ENCODE data around the gene MRPS27.

The MRPS27 gene

DNA sequence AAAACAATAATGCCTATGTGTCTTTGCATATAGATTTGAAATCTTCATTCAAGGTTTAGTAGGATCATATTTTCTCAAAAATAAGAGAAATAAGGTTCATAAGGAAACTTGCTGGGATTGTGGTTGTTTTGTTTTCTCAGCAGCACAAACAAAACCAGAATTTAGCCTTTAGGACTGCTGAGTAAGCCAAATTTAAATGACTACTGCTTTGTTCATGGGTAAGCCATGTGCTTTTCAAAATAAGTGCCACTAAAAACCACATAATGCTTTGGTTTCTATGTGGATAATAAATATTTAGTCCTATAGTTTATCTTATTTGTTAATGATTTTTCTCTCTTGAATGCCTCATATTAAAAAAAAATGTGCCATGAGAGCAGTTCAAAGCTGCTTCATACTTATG lies 38.9 kb upstream of the MRPS27 start:
- DNase-seq (ENCODE audit: insufficient read length, low spot score) = no peak
- FAIRE-seq = no peak
- TF ChIP-seq POLR2A (IDR thresholded peaks at IDR 0.05; ENCODE audit: low read depth, low read length) (no peak), POU2F2 (IDR thresholded peaks at IDR 0.05; ENCODE audit: low read depth, low read length) (no peak), SPI1 (IDR thresholded peaks at IDR 0.05; ENCODE audit: low read depth, low read length) (no peak)

DNA sequence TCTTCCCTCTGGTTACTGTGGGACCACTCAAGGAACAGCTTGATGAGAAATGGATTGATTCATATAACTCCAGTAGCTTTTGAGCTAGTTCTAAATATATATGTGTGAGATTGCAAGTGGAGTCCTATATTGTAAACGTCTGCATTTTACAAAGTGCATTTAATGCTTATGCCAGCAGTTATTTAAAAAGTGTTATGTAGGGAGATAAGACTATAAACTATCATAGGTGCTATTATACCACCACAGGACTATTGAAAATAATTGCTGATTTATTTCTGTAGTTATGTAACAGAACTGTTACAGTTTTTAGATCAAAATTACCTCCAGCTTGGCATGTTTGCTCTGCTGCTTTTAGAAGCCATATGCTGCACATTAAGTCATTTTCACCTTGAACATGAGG lies 36.3 kb upstream of the MRPS27 start:
- no peak for FAIRE-seq
- TF ChIP-seq TAF1 (IDR thresholded peaks at IDR 0.05; ENCODE audit: low read depth, low read length) = no peak
- TF ChIP-seq PAX5 (IDR thresholded peaks at IDR 0.05; ENCODE audit: insufficient read depth, low read length, severe bottlenecking) = no peak
- no peak for TF ChIP-seq POU2F2 (IDR thresholded peaks at IDR 0.05; ENCODE audit: low read depth, low read length)
- no peak for TF ChIP-seq POLR2A (IDR thresholded peaks at IDR 0.05; ENCODE audit: low read depth, low read length)
- DNase-seq (ENCODE audit: insufficient read length, low spot score) = no peak

DNA sequence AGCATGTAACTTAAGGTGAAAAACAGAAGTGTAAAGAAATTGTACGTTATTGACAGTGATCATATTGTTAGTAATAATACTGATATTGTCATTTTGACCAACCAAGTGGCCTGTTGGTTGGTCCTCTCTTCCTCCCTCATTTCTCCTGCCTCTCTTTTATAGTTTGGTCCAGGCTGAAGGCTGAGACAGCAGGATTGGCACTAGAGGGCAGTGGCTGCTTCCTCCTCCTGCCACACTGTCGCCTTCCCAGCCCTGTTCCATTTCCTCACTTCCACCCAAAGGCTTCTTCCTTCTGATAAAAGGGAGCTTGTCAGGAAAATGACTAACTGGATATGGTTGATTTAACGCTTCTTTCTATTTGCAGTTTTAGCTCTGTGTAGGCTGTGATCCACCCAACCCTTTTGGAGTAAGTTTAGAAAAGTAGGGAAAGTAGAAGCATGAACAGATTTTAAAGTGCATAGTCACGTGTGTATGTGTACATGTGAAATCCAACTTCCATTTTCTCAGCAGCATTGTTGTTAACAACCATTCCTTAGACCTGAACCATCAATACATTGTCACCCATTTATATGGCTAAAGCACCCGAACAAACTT lies 35.8 kb upstream of the MRPS27 start:
- FAIRE-seq (peak; percentile 47), DNase-seq (ENCODE audit: insufficient read length, low spot score) (no peak)
- no peak for TF ChIP-seq POLR2A (IDR thresholded peaks at IDR 0.05; ENCODE audit: low read depth, low read length)

DNA sequence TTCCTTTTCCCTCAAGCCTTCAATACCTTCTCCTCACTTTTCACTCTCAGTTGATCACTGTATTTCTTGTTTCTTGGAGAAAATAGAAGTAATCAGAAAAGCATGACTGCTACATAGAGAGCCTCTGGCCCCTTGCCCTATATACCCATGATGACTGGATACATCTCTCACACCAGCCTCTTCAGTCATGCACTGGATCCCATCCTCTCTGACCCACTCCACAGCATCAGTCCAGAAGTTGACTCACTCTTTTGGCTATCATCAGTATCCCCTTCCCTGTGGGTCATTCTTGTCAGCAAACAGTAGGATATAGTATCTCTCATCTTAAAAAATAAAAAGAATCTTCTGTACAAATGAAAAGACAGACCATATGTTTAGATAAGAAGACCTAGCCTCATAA lies 33.0 kb upstream of the MRPS27 start:
- DNase-seq (ENCODE audit: insufficient read length, low spot score) (no peak), FAIRE-seq (no peak)
- TF ChIP-seq POLR2AphosphoS5 (IDR thresholded peaks at IDR 0.05; ENCODE audit: low read depth, low read length) (no peak), POU2F2 (IDR thresholded peaks at IDR 0.05; ENCODE audit: low read depth, low read length) (no peak), SPI1 (IDR thresholded peaks at IDR 0.05; ENCODE audit: low read depth, low read length) (no peak)

DNA sequence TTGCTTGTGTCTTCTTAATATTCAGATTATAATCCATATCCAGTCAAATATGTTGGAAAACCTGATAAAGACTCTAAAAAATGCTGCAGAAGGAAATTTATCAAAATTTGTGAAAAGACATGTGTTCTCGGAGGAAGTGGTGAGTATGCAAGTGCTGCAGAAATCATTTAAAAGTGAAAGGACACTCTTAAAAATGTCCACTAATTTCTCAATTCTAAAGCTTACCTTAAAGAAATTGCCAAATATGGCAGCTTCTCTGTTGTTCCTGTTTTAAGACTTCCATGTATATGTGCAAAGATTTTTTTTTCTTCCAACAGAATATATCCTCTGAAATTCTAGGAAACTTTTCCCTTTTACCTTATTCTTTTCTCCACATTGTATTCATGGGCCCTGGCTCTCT lies 32.6 kb upstream of the MRPS27 start:
- TF ChIP-seq TAF1 (IDR thresholded peaks at IDR 0.05; ENCODE audit: low read depth, low read length) (no peak), POU2F2 (IDR thresholded peaks at IDR 0.05; ENCODE audit: low read depth, low read length) (no peak)
- no peak for FAIRE-seq
- DNase-seq (ENCODE audit: insufficient read length, low spot score) = no peak

DNA sequence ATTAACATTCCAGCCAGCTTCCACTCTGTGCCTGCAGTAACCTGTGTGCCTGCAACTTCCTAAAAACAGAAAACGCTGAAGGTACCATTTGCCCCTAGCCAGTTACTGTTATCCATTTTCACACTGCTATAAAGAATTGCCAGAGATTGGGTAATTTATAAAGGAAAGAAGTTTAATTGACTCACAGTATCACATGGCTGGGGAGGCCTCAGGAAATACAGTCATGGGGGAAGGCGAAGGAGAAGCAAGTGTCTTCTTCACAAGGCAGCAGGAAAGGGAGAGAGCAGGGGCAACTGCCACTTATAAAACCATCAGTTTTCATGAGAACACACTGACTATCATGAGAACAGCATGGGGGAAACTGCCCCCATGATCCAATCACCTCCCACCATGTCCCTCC lies 31.3 kb upstream of the MRPS27 start:
- no peak for TF ChIP-seq POU2F2 (IDR thresholded peaks at IDR 0.05; ENCODE audit: low read depth, low read length)
- no peak for TF ChIP-seq TAF1 (IDR thresholded peaks at IDR 0.05; ENCODE audit: low read depth, low read length)
- no peak for TF ChIP-seq POLR2AphosphoS5 (IDR thresholded peaks at IDR 0.05; ENCODE audit: low read depth, low read length)
- no peak for TF ChIP-seq SPI1 (IDR thresholded peaks at IDR 0.05; ENCODE audit: low read depth, low read length)

DNA sequence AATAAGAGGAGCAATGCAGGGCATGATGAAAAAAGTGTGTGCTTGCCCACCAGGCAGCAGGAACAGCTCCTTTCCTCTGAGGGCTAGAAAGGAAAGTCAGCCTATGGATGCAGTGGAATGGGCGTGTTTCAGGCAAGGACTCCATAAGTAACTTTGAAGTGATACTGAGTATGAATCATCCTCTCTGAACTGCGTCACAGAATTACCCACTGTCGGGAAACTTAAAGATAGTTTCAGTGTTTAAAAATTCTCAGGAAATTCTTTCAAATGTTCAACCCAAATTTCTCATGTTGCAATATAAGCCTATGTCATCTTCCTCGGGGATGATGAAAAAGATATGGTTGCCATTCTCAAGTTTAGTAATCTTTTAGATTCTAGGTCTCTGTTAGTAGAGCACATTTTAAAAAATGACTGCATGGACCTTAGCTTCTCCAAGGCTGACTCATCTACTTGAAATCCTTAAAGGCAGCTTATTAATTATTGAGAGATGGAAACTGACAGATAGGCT lies 27.8 kb upstream of the MRPS27 start:
- no peak for FAIRE-seq
- no peak for TF ChIP-seq POLR2AphosphoS5 (IDR thresholded peaks at IDR 0.05; ENCODE audit: low read depth, low read length)
- no peak for TF ChIP-seq PAX5 (IDR thresholded peaks at IDR 0.05; ENCODE audit: insufficient read depth, low read length, severe bottlenecking)
- TF ChIP-seq POU2F2 (IDR thresholded peaks at IDR 0.05; ENCODE audit: low read depth, low read length) = no peak
- TF ChIP-seq SPI1 (IDR thresholded peaks at IDR 0.05; ENCODE audit: low read depth, low read length) = no peak
- no peak for TF ChIP-seq TAF1 (IDR thresholded peaks at IDR 0.05; ENCODE audit: low read depth, low read length)
- TF ChIP-seq POLR2A (IDR thresholded peaks at IDR 0.05; ENCODE audit: low read depth, low read length) = no peak
- no peak for DNase-seq (ENCODE audit: insufficient read length, low spot score)

More for the DNA sequence above, 31.3 kb upstream of the MRPS27 start:
- FAIRE-seq = no peak
- DNase-seq (ENCODE audit: insufficient read length, low spot score) = no peak

DNA sequence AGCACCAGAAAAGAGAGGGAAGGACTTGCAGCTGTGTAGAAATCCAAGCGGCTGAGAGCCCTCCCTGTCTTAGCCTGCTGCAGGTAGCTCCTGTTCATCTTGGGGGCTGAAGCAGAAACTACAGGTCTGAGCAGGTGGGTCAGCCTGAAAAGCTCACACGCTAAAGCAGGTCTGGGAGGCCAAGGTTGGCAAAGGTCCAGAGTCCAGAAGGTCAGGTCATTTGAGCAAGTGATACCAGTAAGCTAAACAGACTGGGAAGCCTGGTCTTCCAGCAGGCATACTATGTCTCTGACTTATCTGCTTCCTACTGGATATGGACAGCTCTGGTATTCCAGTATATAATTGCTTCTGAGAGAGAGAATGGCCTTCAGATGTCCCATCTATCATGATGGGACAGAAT lies 26.4 kb upstream of the MRPS27 start:
- FAIRE-seq (no peak), DNase-seq (ENCODE audit: insufficient read length, low spot score) (no peak)
- no peak for TF ChIP-seq POLR2A (IDR thresholded peaks at IDR 0.05; ENCODE audit: low read depth, low read length)
- TF ChIP-seq POLR2AphosphoS5 (IDR thresholded peaks at IDR 0.05; ENCODE audit: low read depth, low read length) = no peak
- no peak for TF ChIP-seq PAX5 (IDR thresholded peaks at IDR 0.05; ENCODE audit: insufficient read depth, low read length, severe bottlenecking)
- TF ChIP-seq TAF1 (IDR thresholded peaks at IDR 0.05; ENCODE audit: low read depth, low read length) = no peak
- TF ChIP-seq POU2F2 (IDR thresholded peaks at IDR 0.05; ENCODE audit: low read depth, low read length) = no peak
- no peak for TF ChIP-seq SPI1 (IDR thresholded peaks at IDR 0.05; ENCODE audit: low read depth, low read length)

DNA sequence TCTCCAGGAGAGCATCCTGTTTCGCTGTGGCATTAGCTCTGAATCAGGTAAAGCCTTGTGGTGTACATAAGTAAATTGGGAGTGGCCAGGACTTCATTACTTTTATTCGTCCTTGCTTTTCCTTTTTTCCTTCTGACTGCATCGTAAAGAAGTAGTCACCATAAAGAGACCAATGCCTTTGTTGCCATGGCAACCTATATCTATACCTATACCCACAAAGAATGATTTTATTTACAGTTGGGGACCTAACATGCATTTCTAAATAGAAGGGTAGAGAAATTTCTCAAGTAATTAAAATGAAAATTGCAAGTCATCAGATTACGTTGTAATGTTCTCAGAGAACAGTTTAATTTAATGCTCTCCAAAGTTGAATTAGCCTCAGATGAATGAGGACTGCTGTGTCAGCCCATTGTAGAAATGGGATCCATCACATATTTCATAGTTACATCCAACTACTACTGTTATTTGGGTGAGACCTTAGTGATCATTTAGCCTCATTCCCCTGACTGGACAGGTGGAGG lies 18.7 kb upstream of the MRPS27 start:
- DNase-seq (ENCODE audit: insufficient read length, low spot score) = no peak

DNA sequence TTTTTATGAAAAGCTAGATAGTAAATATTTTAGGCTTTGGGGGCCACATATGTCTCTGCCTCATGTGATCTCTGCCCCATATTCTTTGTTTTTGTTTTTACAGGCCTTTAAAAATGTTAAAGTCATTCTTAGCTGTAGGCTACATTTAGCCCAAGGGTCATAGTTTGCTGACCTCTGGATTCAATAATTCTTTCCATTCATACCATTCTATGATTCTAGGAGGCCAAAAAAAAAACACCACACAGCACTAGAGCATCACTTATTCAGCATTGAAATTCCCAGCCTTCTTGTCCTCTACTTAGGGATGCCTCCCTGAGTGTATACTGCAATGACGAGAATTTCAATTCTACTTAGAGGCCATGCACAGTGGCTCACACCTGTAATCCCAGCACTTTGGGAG lies 17.1 kb upstream of the MRPS27 start:
- FAIRE-seq (no peak), DNase-seq (ENCODE audit: insufficient read length, low spot score) (no peak)
- no peak for TF ChIP-seq POU2F2 (IDR thresholded peaks at IDR 0.05; ENCODE audit: low read depth, low read length)
- no peak for TF ChIP-seq PAX5 (IDR thresholded peaks at IDR 0.05; ENCODE audit: insufficient read depth, low read length, severe bottlenecking)
- TF ChIP-seq TAF1 (IDR thresholded peaks at IDR 0.05; ENCODE audit: low read depth, low read length) = no peak
- TF ChIP-seq POLR2AphosphoS5 (IDR thresholded peaks at IDR 0.05; ENCODE audit: low read depth, low read length) = no peak
- TF ChIP-seq POLR2A (IDR thresholded peaks at IDR 0.05; ENCODE audit: low read depth, low read length) = no peak
- no peak for TF ChIP-seq SPI1 (IDR thresholded peaks at IDR 0.05; ENCODE audit: low read depth, low read length)

More for the DNA sequence above, 18.7 kb upstream of the MRPS27 start:
- TF ChIP-seq POLR2A (IDR thresholded peaks at IDR 0.05; ENCODE audit: low read depth, low read length) (no peak), PAX5 (IDR thresholded peaks at IDR 0.05; ENCODE audit: insufficient read depth, low read length, severe bottlenecking) (no peak), POU2F2 (IDR thresholded peaks at IDR 0.05; ENCODE audit: low read depth, low read length) (no peak), SPI1 (IDR thresholded peaks at IDR 0.05; ENCODE audit: low read depth, low read length) (no peak), POLR2AphosphoS5 (IDR thresholded peaks at IDR 0.05; ENCODE audit: low read depth, low read length) (no peak), TAF1 (IDR thresholded peaks at IDR 0.05; ENCODE audit: low read depth, low read length) (no peak)
- FAIRE-seq = peak; percentile 31

DNA sequence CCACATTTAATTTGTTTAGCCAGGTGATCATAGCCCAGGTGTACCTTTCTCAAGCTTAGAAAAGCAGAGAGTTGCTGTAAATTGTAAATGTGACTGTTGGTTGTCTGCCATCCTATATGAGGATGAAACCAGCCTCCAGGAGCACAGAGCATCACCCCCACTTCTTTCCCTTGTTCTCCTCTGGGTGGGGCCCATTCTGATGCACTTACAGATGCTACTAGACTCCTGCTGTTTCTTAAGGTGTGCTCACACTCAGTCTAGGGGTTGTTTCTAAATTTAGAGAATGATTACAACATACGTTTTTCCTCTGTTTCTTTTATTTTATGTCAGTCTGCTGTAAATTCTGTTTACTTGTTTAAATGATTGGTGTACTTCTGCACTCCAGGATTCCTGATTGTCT lies 10.7 kb upstream of the MRPS27 start:
- TF ChIP-seq PAX5 (IDR thresholded peaks at IDR 0.05; ENCODE audit: insufficient read depth, low read length, severe bottlenecking) (no peak), POLR2A (IDR thresholded peaks at IDR 0.05; ENCODE audit: low read depth, low read length) (no peak), POLR2AphosphoS5 (IDR thresholded peaks at IDR 0.05; ENCODE audit: low read depth, low read length) (no peak), TAF1 (IDR thresholded peaks at IDR 0.05; ENCODE audit: low read depth, low read length) (no peak), POU2F2 (IDR thresholded peaks at IDR 0.05; ENCODE audit: low read depth, low read length) (no peak), SPI1 (IDR thresholded peaks at IDR 0.05; ENCODE audit: low read depth, low read length) (no peak)

More for the DNA sequence above, 10.7 kb upstream of the MRPS27 start:
- DNase-seq (ENCODE audit: insufficient read length, low spot score) (no peak), FAIRE-seq (no peak)

All from GM12891 (cell line).